H1 (cell line): ENCODE data around the gene SMYD3. TPM values are rescaled to one million over a fixed set of nuclear protein-coding genes. Genes with fewer than 3 reads are reported as not detected.

Experiments
- CTCF ChIP-seq, 3 experiments: IDR thresholded peaks; 1 replicate in 2 of 3; 2 replicates in 1 of 3; pipeline versions ENCODE4 v1.5.1 to v1.6.1; 2011; ENCODE audit warnings: low read length in 3 of 3, mild to moderate bottlenecking in 3 of 3, inconsistent platforms in 2 of 3, low read depth in 1 of 3, moderate library complexity in 1 of 3; ENCODE audit not compliant: insufficient read depth in 1 of 3; ENCODE audit errors: control extremely low read depth in 1 of 3
- SIRT6 ChIP-seq: IDR thresholded peaks from one replicate; pipeline ENCODE4 v1.7.1; 2012; ENCODE audit warnings: low read length, inconsistent platforms
- SP2 ChIP-seq: IDR thresholded peaks from 2 replicates; pipeline ENCODE4 v1.6.1; 2012; ENCODE audit warnings: mild to moderate bottlenecking, low read length, inconsistent platforms
- polyA plus RNA-seq, 7 experiments: library from polyadenylated mRNA; depleted of rRNA in 3 of 7; stranded (reverse) in 5 of 7; unstranded in 2 of 7; fragments of >200 nt in 5 of 7; fragments of 200-250 nt in 2 of 7; gene quantifications; 1 replicate in 5 of 7; 2 replicates in 1 of 7; 4 replicates in 1 of 7; pipeline versions ENCODE4 v1.2.1 to v1.2.3, GENCODE V29; 2011 to 2013; ENCODE audit warnings: missing spikeins in 2 of 7, mixed read lengths in 2 of 7
- total RNA-seq: library from RNA; stranded (reverse); fragmentation: NEBNext Ultra II Directional; extraction: Animal tissue kit (Norgen Biotek cat#: 25700); gene quantifications from 2 replicates; pipeline ENCODE4 v1.2.1, GENCODE V29; 2021
- TF ChIP-seq, protein P1 (sequence below): fragments of 300-600 bp; sonication (generic); IDR thresholded peaks from 2 replicates; pipeline ENCODE4 v1.7.1; 2012; ENCODE audit warnings: low read length, moderate library complexity, mild to moderate bottlenecking, inconsistent platforms; ENCODE audit not compliant: insufficient replicate concordance

Gene SMYD3
- total and polyA plus RNA-seq, 2 of the 8 experiments (the other 6 are each of a cell fraction or from before 2014, with no cell fraction given): 17.3 to 25.4 TPM

GRCh38 chr1:246532519-246532918 lies 25.4 kb upstream of the SMYD3 start (continued):
- TF ChIP-seq, protein P1, sequence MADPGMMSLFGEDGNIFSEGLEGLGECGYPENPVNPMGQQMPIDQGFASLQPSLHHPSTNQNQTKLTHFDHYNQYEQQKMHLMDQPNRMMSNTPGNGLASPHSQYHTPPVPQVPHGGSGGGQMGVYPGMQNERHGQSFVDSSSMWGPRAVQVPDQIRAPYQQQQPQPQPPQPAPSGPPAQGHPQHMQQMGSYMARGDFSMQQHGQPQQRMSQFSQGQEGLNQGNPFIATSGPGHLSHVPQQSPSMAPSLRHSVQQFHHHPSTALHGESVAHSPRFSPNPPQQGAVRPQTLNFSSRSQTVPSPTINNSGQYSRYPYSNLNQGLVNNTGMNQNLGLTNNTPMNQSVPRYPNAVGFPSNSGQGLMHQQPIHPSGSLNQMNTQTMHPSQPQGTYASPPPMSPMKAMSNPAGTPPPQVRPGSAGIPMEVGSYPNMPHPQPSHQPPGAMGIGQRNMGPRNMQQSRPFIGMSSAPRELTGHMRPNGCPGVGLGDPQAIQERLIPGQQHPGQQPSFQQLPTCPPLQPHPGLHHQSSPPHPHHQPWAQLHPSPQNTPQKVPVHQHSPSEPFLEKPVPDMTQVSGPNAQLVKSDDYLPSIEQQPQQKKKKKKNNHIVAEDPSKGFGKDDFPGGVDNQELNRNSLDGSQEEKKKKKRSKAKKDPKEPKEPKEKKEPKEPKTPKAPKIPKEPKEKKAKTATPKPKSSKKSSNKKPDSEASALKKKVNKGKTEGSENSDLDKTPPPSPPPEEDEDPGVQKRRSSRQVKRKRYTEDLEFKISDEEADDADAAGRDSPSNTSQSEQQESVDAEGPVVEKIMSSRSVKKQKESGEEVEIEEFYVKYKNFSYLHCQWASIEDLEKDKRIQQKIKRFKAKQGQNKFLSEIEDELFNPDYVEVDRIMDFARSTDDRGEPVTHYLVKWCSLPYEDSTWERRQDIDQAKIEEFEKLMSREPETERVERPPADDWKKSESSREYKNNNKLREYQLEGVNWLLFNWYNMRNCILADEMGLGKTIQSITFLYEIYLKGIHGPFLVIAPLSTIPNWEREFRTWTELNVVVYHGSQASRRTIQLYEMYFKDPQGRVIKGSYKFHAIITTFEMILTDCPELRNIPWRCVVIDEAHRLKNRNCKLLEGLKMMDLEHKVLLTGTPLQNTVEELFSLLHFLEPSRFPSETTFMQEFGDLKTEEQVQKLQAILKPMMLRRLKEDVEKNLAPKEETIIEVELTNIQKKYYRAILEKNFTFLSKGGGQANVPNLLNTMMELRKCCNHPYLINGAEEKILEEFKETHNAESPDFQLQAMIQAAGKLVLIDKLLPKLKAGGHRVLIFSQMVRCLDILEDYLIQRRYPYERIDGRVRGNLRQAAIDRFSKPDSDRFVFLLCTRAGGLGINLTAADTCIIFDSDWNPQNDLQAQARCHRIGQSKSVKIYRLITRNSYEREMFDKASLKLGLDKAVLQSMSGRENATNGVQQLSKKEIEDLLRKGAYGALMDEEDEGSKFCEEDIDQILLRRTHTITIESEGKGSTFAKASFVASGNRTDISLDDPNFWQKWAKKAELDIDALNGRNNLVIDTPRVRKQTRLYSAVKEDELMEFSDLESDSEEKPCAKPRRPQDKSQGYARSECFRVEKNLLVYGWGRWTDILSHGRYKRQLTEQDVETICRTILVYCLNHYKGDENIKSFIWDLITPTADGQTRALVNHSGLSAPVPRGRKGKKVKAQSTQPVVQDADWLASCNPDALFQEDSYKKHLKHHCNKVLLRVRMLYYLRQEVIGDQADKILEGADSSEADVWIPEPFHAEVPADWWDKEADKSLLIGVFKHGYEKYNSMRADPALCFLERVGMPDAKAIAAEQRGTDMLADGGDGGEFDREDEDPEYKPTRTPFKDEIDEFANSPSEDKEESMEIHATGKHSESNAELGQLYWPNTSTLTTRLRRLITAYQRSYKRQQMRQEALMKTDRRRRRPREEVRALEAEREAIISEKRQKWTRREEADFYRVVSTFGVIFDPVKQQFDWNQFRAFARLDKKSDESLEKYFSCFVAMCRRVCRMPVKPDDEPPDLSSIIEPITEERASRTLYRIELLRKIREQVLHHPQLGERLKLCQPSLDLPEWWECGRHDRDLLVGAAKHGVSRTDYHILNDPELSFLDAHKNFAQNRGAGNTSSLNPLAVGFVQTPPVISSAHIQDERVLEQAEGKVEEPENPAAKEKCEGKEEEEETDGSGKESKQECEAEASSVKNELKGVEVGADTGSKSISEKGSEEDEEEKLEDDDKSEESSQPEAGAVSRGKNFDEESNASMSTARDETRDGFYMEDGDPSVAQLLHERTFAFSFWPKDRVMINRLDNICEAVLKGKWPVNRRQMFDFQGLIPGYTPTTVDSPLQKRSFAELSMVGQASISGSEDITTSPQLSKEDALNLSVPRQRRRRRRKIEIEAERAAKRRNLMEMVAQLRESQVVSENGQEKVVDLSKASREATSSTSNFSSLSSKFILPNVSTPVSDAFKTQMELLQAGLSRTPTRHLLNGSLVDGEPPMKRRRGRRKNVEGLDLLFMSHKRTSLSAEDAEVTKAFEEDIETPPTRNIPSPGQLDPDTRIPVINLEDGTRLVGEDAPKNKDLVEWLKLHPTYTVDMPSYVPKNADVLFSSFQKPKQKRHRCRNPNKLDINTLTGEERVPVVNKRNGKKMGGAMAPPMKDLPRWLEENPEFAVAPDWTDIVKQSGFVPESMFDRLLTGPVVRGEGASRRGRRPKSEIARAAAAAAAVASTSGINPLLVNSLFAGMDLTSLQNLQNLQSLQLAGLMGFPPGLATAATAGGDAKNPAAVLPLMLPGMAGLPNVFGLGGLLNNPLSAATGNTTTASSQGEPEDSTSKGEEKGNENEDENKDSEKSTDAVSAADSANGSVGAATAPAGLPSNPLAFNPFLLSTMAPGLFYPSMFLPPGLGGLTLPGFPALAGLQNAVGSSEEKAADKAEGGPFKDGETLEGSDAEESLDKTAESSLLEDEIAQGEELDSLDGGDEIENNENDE: no peak
- peak in 1 of 3 experiments; percentile 31; a peak in 1 of 4 replicates for TF ChIP-seq CTCF (IDR thresholded peaks at IDR 0.05; ENCODE audit: control extremely low read depth in 1 of 3, insufficient read depth in 1 of 3, low read depth in 1 of 3, low read length in 3 of 3)
- TF ChIP-seq SIRT6: no peak
- TF ChIP-seq SP2: no peak
